SK-N-MC (cell line): ENCODE measurements around the gene ZNF428.

Experiments
- EZH2 ChIP-seq: fragments of 200-600 bp; sonication (generic); IDR thresholded peaks from one replicate; pipeline ENCODE4 v1.6.1; 2017; ENCODE audit warnings: antibody characterized with exemption
- FOXP2 ChIP-seq: optimal IDR thresholded peaks from 2 replicates; pipeline ENCODE3; 2011; ENCODE audit warnings: mild to moderate bottlenecking, moderate library complexity; ENCODE audit not compliant: insufficient read depth; ENCODE audit errors: extremely low read length, control extremely low read depth
- POLR2AphosphoS5 ChIP-seq: IDR thresholded peaks from 2 replicates; pipeline ENCODE4 v1.6.1; 2012; ENCODE audit warnings: mild to moderate bottlenecking, low read depth, low read length, borderline replicate concordance

DNA sequence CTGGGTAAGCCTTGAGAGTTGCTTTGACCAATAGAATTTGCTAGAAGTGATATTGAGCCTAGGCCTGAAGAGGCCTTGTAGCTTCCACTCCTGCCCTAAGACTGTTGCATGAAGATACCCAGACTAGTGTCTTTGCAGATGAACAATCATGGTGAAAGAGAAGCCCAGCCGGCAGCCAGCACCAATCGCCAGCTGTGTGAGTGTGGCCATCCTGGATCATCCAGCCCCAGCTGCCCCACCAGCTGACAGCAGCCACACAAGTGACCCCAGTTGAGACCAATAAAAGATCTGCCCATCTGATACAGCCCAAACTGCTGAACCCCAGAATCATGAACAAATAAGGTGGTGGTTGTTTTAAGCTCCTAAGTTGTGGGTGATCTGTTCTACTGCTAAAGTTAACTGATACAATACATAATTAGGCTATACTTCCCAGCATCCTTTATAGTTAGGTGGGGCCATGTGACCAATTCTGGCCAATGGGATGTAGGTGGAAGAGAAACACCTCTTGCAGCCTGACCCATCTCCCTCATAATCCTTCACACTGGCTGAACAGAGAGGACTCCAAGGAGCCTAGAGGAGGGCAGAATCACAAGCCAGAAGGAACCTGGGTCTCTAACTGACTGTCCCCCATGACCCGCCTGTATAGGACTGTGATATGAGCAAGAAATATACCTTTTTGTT is 9.4 kb upstream of the ZNF428 start:
- TF ChIP-seq EZH2 (no peak), FOXP2 (no peak), POLR2AphosphoS5 (no peak)
